Upper lobe of right lung (tissue), 1 donor: ENCODE data around the gene IDUA. TPM values are rescaled to one million over a fixed set of nuclear protein-coding genes. Genes with fewer than 3 reads are reported as not detected.

ENCODE experiments used
- ATAC-seq: fragments of 200-7000 bp; cut with Tn5 transposase; one replicate; pipeline ENCODE4 v1.9.1; 2020; ENCODE audit warnings: mild to moderate bottlenecking, moderate library complexity
- DNase-seq: peaks from one replicate; pipeline ENCODE4 v3.0.0-alpha.2; 2020
- H3K27ac ChIP-seq: fragments of 200-600 bp; one replicate; pipeline ENCODE4 v1.8.0; 2022
- H3K27me3 ChIP-seq: fragments of 200-600 bp; one replicate; pipeline ENCODE4 v1.8.0; 2022; ENCODE audit warnings: mild to moderate bottlenecking
- H3K36me3 ChIP-seq: fragments of 200-600 bp; one replicate; pipeline ENCODE4 v1.8.0; 2022
- H3K4me1 ChIP-seq: fragments of 200-600 bp; one replicate; pipeline ENCODE4 v1.8.0; 2022
- H3K4me3 ChIP-seq: fragments of 200-600 bp; one replicate; pipeline ENCODE4 v1.8.0; 2022; ENCODE audit warnings: mild to moderate bottlenecking
- H3K9me3 ChIP-seq: fragments of 200-600 bp; one replicate; pipeline ENCODE4 v1.8.0; 2022
- CTCF ChIP-seq: fragments of 200-600 bp; IDR thresholded peaks from one replicate; pipeline ENCODE4 v1.8.0; 2022; ENCODE audit warnings: antibody characterized with exemption
- intact Hi-C: fragments of 100-400 bp; cut with DNase I; formaldehyde crosslinking; loops from one replicate; pipeline ENCODE4 v1.11.0; 2022
- total RNA-seq: library from RNA; stranded (reverse); fragmentation: NEBNext Ultra II Directional; extraction: Animal tissue kit (Norgen Biotek cat#: 25700); gene quantifications from one replicate; pipeline ENCODE4 v1.2.1, GENCODE V29; 2021
- donor health status: DM: no; HTN: yes; CAD: no; lungs with severe emphysema.

Gene IDUA
- total RNA-seq, 1 donor from 2014 or later, result 49.2 TPM

- DNase-seq (no peak), ATAC-seq (peak; percentile 57)
- Histone ChIP-seq H3K4me1 (no peaks in the 10 kb centered on the region), H3K27me3 (no peaks in the 10 kb centered on the region), H3K27ac (no peak overlapping the region), H3K4me3 (no peak overlapping the region), H3K36me3 (no peaks in the 10 kb centered on the region), H3K9me3 (no peaks in the 10 kb centered on the region)
- intact Hi-C loops, result no loop called here
- no peak for TF ChIP-seq CTCF
These were observed 39.3 kb downstream of the IDUA start for GRCh38 chr4:1026115-1026514.

GRCh38 chr4:1027219-1027914 lies 40.5 kb downstream of the IDUA start:
- TF ChIP-seq CTCF, result no peak
- Histone ChIP-seq H3K27me3 (peaks cover 4% of the 10 kb centered on the region), H3K27ac (no peak overlapping the region), H3K4me3 (no peak overlapping the region), H3K9me3 (no peaks in the 10 kb centered on the region), H3K36me3 (no peaks in the 10 kb centered on the region), H3K4me1 (no peaks in the 10 kb centered on the region)
- no peak for ATAC-seq
- no peak for DNase-seq
- intact Hi-C loops, result no loop called here

DNA sequence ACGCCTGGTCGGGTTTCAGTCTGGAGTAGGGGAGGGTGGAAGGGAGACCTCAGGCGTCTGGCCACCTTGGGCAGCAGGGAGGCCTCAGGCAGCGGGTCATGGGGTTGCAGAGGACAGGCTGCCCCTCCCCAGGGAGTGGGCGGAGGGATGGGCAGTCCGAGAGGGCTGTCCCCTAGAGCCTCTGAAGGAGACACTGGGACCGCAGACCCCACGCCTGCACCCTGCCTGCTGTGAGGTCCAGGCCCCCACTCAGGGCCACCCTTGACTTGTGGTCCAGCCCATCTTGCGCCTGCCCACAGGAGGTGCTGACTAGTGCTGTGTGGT lies 41.0 kb downstream of the IDUA start:
- H3K36me3 ChIP-seq, result no peaks in the 10 kb centered on the region
- intact Hi-C loops, result no loop called here
- DNase-seq (no peak), ATAC-seq (peak; percentile 3)
- no peak overlapping the region for H3K27ac ChIP-seq
- TF ChIP-seq CTCF, result no peak
- no peak overlapping the region for H3K4me3 ChIP-seq
- no peaks in the 10 kb centered on the region for H3K4me1 ChIP-seq
- no peaks in the 10 kb centered on the region for H3K9me3 ChIP-seq
- H3K27me3 ChIP-seq, result peaks cover 6% of the 10 kb centered on the region

DNA sequence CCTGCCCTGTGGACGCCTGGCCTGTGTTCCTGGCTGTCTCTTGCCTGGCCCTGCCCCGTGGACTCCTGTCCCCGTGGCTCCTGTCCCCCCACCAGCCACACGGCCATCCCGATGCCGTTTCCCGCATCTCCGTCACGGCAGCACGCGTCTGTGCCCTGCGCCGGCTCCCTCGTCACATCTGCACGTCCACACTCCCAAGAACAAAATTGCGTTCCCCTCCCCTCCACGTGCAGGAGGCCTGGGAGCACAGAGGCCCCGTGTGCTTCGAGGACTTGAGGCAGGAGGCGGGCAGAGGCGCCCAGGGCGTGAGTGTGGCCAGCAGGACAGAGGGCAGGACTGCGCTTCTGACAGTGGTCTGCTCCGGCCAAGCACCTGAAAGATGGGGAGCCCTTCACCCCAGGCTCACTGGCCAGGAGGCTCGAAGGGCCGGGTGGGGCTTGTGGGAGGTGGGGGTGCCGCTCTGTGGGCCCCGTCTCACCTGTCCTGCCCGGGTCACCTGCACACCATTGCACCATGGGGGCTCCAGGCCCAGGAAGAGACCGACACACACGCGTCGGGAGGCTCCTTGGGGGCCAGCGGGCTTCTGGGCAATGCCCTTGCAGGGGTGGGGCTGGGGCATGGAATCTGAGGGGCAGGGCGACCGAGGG lies 41.9 kb downstream of the IDUA start:
- intact Hi-C loops, result no loop called here
- ATAC-seq (no peak), DNase-seq (no peak)
- H3K4me3 ChIP-seq, result no peak overlapping the region
- H3K36me3 ChIP-seq, result no peaks in the 10 kb centered on the region
- H3K27me3 ChIP-seq, result peaks cover 6% of the 10 kb centered on the region
- H3K9me3 ChIP-seq, result no peaks in the 10 kb centered on the region
- no peaks in the 10 kb centered on the region for H3K4me1 ChIP-seq
- H3K27ac ChIP-seq, result no peak overlapping the region
- no peak for TF ChIP-seq CTCF

DNA sequence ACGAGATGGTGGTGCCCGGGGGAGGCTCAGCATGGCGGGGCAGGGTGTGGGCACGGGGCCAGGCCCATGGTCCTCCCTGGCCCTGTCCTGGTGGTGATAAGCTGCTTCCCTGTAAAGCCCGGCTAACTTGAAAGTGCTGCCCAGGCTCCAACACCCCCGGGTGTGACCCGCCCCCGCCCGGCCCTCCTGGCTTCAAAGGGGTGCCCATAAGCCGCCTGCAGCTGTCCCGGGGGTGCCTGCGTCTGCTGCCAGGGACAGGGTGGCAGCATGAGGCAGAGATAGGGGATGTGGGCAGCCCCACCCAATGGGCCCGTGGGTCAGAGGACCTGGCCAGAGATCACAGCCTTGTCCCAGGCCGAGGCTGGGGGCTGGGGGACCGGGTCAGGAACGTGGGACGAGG lies 42.7 kb downstream of the IDUA start:
- Histone ChIP-seq H3K27ac (no peak overlapping the region), H3K36me3 (no peaks in the 10 kb centered on the region), H3K4me1 (no peaks in the 10 kb centered on the region), H3K27me3 (peaks cover 6% of the 10 kb centered on the region), H3K4me3 (no peak overlapping the region), H3K9me3 (no peaks in the 10 kb centered on the region)
- TF ChIP-seq CTCF, result no peak
- ATAC-seq (no peak), DNase-seq (no peak)
- intact Hi-C loops, result no loop called here
